Measurements from ENCODE around the gene LYL1.

LYL1 gene

GRCh38 chr19:13071444-13072187 is 31.0 kb downstream of the LYL1 start:
- no peak for DNase-seq

GRCh38 chr19:13070425-13071140 is 32.1 kb downstream of the LYL1 start:
- no peak for DNase-seq

DNA sequence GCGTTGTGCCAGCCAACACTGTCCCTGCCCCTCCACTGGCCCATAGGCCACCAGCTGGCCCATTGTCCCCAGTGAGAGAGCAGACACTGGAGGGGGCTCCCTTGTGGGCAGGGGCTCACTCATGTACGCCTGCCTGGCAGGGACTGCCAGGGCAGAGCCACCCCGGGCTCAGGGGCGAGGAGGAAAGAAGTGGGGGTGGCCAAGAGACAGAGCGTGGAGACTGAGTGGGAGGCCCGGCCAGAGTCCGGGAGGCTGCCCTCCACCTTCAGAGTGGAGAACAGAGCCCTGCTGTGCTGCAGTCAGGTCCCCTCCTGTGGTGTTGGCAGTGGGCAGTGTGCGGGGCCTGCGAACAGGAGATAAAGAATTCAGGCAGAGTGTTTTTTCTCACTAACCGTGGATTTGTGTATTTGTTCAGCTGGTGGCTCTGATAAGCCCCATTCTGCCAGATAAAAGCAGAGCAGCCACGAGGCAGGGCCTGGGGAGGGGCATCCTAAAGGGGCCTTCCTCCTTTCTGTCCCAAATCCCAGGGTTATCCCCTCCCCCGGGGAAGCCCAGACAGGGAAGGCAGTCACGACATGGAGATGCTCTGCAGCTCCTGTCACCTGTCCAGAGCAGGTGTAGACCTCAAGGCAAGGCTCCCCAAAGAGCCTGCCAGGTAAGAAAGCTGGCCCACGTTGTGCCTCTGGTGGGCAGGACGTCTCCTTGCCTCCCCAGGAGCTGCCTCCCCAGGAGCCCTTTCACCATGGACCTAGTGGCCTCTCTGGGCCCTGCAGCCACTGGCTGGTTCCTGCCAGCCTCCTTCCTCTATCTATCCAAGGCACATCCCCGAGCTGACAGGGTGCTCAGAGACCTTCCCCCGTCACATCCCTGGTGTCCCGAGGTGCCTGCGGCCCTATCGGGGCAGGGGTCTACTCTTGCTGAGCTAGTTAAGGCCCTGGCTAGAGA is 33.0 kb downstream of the LYL1 start:
- no peak for DNase-seq

- DNase-seq, result no peak
Measured at GRCh38 chr19:13068085-13068846, 34.4 kb downstream of the LYL1 start.

DNA sequence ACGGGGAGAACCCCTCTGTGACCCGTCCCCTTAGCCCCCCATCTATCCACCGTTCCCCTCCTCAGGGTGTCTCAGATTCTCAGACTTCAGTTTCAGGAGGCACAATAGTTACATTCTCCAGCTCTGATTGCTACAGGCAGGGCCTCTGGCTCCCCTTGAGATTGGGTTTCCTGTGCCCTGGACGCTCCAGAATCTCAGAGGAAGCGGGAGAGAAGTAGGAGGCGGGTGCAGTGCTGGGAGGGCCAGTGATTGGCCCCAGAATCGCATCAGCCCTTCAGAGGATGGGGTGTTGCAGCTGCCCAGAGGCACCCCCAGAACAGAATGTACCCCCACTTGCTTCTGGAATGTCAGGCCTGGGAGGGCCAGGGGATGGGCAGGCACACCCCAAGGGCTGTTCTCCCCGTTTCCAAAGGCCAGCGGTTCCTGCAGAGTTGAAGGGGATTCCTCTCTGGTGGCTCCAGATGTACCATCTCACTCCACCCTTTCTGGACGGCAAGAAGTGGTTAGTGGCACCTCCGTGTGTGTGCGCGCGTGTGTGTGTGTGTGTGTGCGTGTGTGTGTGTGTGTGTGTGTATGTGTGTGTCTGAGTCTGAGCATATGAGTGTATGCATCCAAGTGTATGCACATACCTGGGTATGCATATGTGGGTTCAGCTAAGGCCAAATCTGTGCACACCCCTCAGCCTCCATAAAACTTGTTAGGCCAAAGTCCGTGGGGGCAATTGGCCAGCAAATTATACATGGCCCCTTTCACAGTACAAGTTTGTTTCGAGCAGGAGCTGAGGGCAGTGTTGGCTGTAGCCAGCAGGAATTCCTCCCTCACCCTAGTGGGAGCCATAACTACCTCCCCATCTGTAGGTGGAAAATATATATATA is 35.5 kb downstream of the LYL1 start:
- no peak for DNase-seq

DNA sequence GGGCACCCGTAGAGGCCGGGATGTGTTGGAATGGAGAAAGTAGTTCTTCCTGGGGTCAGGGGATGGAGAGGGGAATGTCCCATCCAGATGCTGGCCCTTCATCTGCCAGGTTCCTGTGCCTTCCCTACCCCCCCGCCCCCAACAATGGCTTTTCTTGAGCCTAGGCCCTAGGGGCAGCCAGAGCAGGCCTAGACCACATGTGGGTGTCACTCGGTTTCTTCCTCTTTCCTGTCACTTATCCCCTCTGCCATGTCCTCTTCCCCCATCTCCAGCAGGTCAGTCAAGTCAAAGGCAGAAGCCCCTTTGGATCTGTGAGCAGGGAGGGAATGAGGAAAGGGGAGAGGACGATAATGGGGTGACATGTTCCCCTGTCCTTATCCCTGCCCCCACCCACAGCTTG is 36.4 kb downstream of the LYL1 start:
- no peak for DNase-seq

GRCh38 chr19:13064092-13064489 is 38.6 kb downstream of the LYL1 start:
- no peak for DNase-seq

DNA sequence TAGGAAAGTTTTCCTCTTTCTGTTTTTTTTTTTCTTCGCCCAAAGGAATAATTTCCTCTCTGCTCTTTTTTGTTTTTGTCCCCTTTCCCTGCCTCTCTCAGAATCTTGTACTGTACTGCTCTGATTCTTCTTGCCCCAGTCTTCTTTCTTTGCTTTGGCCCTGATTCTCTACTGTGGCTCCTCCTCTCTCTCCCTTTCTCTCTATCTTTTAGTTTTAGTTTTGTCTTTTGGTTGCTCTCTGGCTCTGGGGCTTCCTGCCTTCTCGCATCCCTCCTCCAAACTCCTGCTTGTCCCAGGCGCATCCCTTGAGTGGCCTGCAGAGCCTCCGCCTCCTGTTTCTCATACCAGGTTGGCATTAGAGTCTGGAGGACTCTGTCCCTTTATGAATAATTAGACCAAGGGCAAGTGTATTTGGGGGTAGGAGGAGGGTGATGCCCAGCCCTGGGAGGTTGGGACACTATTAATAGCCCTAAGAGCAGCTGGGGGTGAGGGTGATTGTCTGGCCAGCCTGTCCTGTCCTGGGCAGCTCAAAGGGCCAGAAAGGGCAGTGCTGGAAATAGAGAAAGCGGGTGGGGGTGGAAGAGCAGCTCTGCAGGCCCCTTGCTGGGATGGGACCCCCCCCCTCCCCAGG is 39.1 kb downstream of the LYL1 start:
- no peak for DNase-seq

- no peak for DNase-seq
Measured at GRCh38 chr19:13062317-13062716, 40.3 kb downstream of the LYL1 start.

DNA sequence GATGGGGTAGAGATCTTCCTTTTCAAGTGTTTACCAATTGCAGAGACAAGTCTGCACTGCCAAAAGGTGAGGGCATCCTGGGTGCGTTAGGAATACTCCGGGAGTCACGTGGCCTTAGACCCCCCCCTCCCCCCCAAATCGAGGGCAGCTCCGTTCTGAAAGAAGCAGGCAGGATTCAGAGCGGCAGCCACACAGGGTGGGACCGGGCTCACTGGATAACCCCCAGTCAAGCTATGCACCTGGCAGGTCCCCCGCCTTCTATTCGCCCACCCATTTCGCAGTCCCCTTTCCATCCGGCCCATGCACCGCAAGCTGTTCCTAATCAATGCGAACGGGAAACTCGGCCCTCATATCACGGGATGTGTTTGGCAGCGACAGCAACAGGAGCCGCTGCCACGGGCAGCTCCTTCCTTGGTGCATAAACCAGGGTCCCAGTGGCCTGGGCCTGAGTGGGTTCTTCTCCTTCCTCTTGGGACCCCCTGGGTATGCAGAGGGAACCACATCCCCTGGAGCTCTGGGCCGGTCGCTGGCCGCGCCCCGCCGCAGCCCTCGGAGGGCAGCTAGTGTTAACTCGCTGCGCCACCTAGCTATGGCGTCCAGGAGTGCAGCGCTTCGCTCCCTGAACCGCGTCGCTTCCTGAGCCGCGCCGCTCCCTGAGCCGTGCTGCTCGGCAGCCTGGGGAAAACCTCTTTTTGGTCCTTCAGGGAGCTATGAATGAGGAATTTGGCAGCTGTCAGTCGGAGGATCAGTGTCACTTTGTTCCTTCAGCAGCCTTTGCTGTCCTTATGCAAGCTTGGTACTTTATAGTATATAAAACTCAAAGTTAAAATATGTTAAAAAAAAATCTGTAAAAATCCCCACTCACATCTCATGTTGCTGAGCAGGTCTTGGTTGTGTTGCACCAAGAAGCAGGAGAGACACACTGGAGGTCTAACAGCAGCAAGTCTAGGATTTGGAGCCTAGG is 41.4 kb downstream of the LYL1 start:
- peak; percentile 78 for DNase-seq

DNA sequence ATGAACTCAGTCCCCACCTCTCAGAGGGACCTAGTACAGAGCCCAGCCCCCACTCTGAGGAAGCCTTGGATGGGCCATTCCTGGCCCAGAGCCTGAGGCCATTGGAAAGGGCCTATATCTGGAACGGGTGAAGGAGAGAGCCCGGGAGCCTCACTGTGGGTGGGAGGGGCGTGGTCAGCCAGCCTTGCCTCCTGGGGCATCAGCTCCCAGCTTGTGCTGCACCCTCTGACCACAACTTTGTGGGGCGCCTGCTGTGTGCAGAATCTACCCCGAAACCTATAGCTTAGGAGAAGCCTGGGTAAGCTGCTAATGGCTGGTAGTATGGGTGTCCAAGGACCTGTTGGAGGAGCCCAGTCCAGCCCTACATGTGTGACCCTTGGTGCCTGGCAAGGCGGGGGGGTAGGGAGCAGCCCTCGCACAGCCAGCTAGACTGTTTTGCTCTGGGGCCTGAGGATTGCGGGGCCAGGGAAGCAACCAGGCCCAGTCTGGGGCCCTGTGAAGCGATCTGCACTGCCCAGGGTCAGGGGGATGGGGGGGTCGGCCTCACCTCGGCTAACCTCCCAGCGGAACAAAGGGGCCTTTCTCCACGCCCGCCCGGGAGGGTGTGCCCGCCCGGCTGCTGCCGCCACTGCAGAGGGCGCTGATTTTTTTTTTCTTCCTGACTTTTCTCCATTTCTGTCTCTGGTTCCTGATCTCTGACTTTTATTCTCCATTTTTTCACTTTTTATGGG is 42.3 kb downstream of the LYL1 start:
- DNase-seq, result no peak

GRCh38 chr19:13058951-13059660 is 43.6 kb downstream of the LYL1 start:
- no peak for DNase-seq

GRCh38 chr19:13057744-13058143 is 44.9 kb downstream of the LYL1 start:
- DNase-seq, result no peak

DNA sequence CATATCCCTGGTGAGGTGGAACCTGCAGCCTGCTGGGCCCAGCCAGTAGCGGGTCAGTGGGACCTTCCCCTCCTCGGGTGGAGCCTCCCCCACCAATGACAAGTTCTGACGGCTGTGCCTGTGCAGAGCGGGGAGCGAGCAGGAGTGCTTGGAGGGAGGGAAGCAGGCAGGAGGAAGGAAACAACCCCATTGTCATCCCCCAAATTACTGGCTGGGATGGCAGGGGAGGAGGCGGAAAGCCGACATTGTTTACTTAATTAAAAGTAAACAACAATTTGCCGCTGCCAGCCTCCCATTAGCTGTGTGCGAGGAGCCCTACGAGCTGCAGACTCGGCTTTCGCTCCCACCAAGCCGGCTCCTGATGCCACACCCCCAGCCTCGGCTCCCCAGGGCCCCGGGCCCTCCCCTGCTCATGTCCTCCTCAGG is 45.5 kb downstream of the LYL1 start:
- no peak for DNase-seq

- no peak for DNase-seq
Measured at GRCh38 chr19:13056052-13056660, 46.5 kb downstream of the LYL1 start.

GRCh38 chr19:13055213-13056051 is 47.2 kb downstream of the LYL1 start:
- no peak for DNase-seq

- DNase-seq, result no peak
Measured at GRCh38 chr19:13054626-13055212, 47.9 kb downstream of the LYL1 start.
